ENCODE data around the gene ANKRD26. TPM values are rescaled to one million over a fixed set of nuclear protein-coding genes. Genes with fewer than 3 reads are reported as not detected.

Gene ANKRD26
- total and polyA plus RNA-seq, 9 of the 15 experiments (the other 6 are each of a cell fraction or from before 2014, with no cell fraction given): 2.3 to 12.3 (median 4.9) TPM

- Histone ChIP-seq H3K4me3 (no peak overlapping the region), H3K9me3 (replicated peaks; ENCODE audit: control insufficient read depth, insufficient read depth, low read depth, low read length) (no peaks in the 10 kb centered on the region), H3K27me3 (ENCODE audit: control insufficient read depth in 2 of 2, insufficient read depth in 2 of 2, low read length in 2 of 2) (no peaks in the 10 kb centered on the region), H3K79me2 (ENCODE audit: control insufficient read depth, insufficient read depth, low read length) (no peaks in the 10 kb centered on the region), H3K27ac (ENCODE audit: extremely low read depth, low read depth, low read length) (no peak overlapping the region), H3K9ac (ENCODE audit: insufficient read depth in 1 of 2, low read depth in 2 of 2, low read length in 2 of 2) (no peak overlapping the region), H4K20me1 (replicated peaks; ENCODE audit: control insufficient read depth, insufficient read depth, low read length) (no peaks in the 10 kb centered on the region), H3K36me3 (ENCODE audit: control insufficient read depth, insufficient read depth, low read length) (0 out of 3 replicates have a peak, but pooled peaks cover 2% of the 10 kb centered on the region), H2AFZ (ENCODE audit: low read depth, low read length) (no peak overlapping the region), H3K4me1 (replicated peaks in 1 of 2; ENCODE audit: control insufficient read depth in 2 of 2, insufficient read depth in 2 of 2, low read length in 2 of 2) (no peaks in the 10 kb centered on the region), H3K4me2 (ENCODE audit: insufficient read depth, low read length) (no peak overlapping the region), H3K9me1 (ENCODE audit: control insufficient read depth, insufficient read depth, low read length) (no peaks in the 10 kb centered on the region)
- CTCF ChIA-PET (ENCODE audit: low intra/inter-chr PET ratio): no interaction called here
- DNase-seq (ENCODE audit: extremely low read depth in 1 of 4, low spot score in 3 of 4) (no peak), ATAC-seq (no peak), FAIRE-seq (no peak)
- no TSS peak for BruUV-seq (replicated peaks)
- POLR2A ChIA-PET: interaction anchor here (1.6 kb wide), 1 partner anchor 8 kb away, joined by 4 read pairs; no protein-coding TSS in a partner anchor
- intact Hi-C loops (cut with micrococcal nuclease): no loop called here
- TF ChIP-seq ZNF175 (CRISPR knock-in tag; IDR thresholded peaks at IDR 0.05; ENCODE audit: low read depth) (no peak), NEUROD1 (IDR thresholded peaks at IDR 0.05; ENCODE audit: borderline replicate concordance, low read depth, low read length, partially characterized antibody) (no peak), CSDE1 (IDR thresholded peaks at IDR 0.05) (no peak), NFXL1 (CRISPR knock-in tag; IDR thresholded peaks at IDR 0.05) (no peak), ATF1 (CRISPR knock-in tag; IDR thresholded peaks at IDR 0.05) (no peak), ATF1 (tag; IDR thresholded peaks at IDR 0.05) (no peak), LCOR (CRISPR knock-in tag; IDR thresholded peaks at IDR 0.05) (no peak), HMG20A (CRISPR knock-in tag; conservative IDR thresholded peaks at IDR 0.05) (no peak), BRCA1 (IDR thresholded peaks at IDR 0.05) (no peak), BRCA1 (CRISPR knock-in tag; IDR thresholded peaks at IDR 0.05) (no peak), ZKSCAN8 (CRISPR knock-in tag; IDR thresholded peaks at IDR 0.05) (no peak), KAT2B (IDR thresholded peaks at IDR 0.05; ENCODE audit: low read depth, low read length) (no peak), ZNF707 (CRISPR knock-in tag; conservative IDR thresholded peaks at IDR 0.05) (no peak), SRSF1 (IDR thresholded peaks at IDR 0.05; ENCODE audit: low read depth, low read length) (no peak), HES1 (IDR thresholded peaks at IDR 0.05; ENCODE audit: low read depth) (no peak), CEBPB (tag; IDR thresholded peaks at IDR 0.05) (no peak), PRPF4 (IDR thresholded peaks at IDR 0.05; ENCODE audit: insufficient read depth, low read depth, low read length, poor library complexity, severe bottlenecking) (no peak), MAFF (IDR thresholded peaks at IDR 0.05; ENCODE audit: low read length) (no peak), ZNF589 (CRISPR knock-in tag; IDR thresholded peaks at IDR 0.05; ENCODE audit: low read depth) (no peak), NFRKB (IDR thresholded peaks at IDR 0.05; ENCODE audit: low read depth) (no peak), GATA2 (CRISPR knock-in tag; IDR thresholded peaks at IDR 0.05) (no peak)
- TF ChIP-seq, protein P1, sequence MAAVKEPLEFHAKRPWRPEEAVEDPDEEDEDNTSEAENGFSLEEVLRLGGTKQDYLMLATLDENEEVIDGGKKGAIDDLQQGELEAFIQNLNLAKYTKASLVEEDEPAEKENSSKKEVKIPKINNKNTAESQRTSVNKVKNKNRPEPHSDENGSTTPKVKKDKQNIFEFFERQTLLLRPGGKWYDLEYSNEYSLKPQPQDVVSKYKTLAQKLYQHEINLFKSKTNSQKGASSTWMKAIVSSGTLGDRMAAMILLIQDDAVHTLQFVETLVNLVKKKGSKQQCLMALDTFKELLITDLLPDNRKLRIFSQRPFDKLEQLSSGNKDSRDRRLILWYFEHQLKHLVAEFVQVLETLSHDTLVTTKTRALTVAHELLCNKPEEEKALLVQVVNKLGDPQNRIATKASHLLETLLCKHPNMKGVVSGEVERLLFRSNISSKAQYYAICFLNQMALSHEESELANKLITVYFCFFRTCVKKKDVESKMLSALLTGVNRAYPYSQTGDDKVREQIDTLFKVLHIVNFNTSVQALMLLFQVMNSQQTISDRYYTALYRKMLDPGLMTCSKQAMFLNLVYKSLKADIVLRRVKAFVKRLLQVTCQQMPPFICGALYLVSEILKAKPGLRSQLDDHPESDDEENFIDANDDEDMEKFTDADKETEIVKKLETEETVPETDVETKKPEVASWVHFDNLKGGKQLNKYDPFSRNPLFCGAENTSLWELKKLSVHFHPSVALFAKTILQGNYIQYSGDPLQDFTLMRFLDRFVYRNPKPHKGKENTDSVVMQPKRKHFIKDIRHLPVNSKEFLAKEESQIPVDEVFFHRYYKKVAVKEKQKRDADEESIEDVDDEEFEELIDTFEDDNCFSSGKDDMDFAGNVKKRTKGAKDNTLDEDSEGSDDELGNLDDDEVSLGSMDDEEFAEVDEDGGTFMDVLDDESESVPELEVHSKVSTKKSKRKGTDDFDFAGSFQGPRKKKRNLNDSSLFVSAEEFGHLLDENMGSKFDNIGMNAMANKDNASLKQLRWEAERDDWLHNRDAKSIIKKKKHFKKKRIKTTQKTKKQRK (IDR thresholded peaks at IDR 0.05; ENCODE audit: borderline replicate concordance, low read depth, low read length): no peak
- in situ Hi-C loops (cut with MboI): no loop called here
Observed at GRCh38 chr10:27052656-27053055, 47.6 kb downstream of the ANKRD26 start.

All from K562 (cell line).